HG02970 (cell line): ENCODE data around the gene FERMT3.

ENCODE experiments used
- ATAC-seq: cut with Tn5 transposase; IDR thresholded peaks from one replicate; pipeline ENCODE4 v1.9.1; 2021; ENCODE audit warnings: mild to moderate bottlenecking, moderate library complexity, moderate number of reproducible peaks; ENCODE audit not compliant: unreplicated experiment, low FRiP score

Gene FERMT3

DNA sequence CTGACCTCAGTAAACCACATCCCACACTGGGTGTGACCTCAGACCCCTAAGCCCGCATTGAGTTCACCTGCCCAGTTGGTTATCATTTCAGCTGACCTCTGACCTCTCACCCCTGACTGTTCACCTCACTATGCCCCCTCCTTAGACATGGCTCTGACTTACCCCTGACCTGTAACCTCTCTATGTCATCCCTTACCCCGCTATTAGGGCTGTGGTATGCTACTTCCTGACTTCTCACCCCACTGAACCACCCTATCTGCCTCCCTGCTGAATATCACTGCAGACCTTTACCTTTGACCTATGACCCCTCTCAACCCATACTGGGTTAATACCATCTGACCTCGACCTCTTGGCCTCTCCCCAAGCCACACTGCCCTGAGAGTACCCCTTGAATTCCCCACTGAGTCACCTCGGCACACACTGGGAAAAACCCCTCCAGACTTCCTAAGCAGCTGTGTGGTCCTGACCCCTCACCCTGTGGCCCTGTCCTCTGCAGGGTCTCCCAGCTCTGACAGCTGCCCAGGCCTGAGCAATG is 53.1 kb downstream of the FERMT3 start:
- ATAC-seq: no peak

- ATAC-seq: no peak
These were observed 53.7 kb downstream of the FERMT3 start for GRCh38 chr11:64260147-64260708.

DNA sequence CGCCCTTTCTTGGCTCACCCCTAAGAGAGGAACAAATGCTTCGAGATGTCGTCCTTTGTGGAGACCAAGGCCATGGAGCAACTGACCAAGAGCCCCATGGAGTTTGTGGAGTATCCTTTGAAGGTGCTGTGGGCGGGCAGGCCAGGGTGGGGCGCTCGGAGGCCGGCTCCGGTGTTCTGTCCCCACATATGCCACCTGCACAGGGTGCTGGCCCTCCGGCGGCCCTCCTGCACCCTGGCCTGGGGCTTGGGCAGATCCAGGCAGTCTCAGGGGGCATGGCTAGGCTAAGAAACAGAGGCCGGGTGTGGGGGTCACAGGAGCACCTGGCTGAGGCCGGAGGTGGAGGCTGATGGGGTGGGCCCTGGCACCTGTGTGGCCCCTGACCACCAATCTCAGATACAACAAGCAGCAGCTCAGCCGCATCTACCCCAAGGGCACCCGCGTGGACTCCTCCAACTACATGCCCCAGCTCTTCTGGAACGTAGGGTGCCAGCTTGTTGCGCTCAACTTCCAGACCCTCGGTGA is 55.1 kb downstream of the FERMT3 start:
- ATAC-seq: no peak

DNA sequence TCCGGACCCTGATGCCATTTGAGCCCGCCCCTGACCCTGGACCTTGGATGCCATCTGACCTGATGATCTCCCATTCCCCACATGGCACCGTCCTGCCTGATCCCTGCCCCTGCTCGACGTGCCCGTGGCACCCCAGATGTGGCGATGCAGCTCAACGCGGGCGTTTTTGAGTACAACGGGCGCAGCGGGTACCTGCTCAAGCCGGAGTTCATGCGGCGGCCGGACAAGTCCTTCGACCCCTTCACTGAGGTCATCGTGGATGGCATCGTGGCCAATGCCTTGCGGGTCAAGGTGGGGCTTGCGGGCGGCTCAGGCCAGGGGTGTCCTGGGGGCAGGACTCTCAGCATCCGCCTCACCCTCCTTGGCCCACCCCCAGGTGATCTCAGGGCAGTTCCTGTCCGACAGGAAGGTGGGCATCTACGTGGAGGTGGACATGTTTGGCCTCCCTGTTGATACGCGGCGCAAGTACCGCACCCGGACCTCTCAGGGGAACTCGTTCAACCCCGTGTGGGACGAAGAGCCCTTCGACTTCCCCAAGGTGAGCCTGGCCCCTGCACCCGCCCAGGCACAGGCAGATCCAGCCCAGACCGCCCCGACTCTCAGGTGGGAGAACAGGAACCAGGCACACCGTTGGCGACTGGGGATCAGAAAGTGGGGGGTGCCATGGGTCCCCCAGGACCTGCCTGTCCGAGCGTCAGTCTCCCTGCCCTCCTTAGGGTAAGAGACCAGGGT is 55.9 kb downstream of the FERMT3 start:
- ATAC-seq: no peak

DNA sequence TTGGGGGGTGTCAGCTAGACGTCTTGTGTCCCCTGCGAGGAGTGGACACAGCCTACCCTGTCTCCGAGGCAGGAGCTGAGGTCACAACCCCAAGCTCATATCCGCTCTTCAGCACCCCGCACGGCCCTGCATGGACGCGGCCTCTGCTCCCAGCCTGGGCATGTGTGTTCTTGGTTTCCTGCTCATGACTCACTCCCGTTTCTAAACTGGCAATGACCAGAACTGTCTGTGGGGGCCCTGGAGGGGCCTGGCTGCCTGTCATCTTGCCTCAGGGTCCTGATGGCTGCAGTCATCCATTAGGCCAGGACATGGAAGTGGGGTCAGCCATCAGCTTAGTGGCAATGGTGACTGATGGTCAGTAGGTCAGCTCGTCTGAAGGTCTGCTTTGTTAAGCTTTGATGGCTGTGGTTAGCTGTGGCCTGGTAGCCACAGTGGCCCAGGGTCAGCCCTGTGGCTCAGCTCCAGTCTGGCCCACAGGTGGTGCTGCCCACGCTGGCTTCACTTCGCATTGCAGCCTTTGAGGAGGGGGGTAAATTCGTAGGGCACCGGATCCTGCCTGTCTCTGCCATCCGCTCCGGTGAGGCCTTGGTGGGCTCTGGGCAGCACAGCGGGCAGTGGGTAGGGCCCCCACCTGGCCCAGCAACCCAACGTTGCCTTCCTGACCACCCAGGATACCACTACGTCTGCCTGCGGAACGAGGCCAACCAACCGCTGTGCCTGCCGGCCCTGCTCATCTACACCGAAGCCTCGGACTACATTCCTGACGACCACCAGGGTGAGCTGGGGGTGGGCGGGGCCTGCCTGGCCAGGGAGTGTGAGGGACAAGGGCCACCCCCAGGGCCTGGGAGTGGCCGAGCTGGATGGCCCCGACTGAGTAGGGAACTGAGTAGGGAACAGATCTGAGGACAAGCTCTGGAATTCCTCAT is 56.8 kb downstream of the FERMT3 start:
- ATAC-seq: no peak

DNA sequence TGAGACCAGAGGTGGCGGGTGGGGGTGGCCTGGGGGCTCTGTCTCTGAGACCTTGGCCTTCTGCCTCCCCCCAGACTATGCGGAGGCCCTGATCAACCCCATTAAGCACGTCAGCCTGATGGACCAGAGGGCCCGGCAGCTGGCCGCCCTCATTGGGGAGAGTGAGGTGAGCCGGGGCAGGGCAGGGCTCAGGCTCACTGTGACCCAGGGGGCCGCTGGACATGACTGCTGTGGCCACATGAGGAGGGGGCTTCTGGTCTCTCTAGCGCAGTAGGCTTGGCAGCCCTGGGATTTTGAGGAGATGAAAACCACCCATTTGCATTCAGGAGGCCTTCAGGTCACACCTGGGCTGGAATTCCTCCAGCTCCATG is 57.4 kb downstream of the FERMT3 start:
- no peak for ATAC-seq

- ATAC-seq: no peak
These were observed 57.9 kb downstream of the FERMT3 start for GRCh38 chr11:64264371-64264852.

GRCh38 chr11:64265176-64266160 is 58.9 kb downstream of the FERMT3 start:
- ATAC-seq: no peak

DNA sequence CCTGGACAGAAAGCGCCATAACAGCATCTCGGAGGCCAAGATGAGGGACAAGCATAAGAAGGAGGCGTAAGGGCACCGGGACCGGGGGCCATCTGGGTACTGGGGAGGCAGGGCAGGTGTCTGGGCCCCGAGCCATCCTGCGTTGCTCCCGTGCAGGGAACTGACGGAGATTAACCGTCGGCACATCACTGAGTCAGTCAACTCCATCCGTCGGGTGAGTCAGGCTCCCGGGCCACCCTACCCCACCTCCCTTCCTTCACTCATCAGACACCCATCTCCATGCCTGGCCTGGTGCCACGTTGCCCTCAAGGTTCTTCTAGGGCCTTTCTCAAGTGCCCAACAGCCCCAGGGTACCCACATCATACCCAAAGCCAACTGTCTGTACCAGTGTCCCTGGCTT is 59.8 kb downstream of the FERMT3 start:
- no peak for ATAC-seq

DNA sequence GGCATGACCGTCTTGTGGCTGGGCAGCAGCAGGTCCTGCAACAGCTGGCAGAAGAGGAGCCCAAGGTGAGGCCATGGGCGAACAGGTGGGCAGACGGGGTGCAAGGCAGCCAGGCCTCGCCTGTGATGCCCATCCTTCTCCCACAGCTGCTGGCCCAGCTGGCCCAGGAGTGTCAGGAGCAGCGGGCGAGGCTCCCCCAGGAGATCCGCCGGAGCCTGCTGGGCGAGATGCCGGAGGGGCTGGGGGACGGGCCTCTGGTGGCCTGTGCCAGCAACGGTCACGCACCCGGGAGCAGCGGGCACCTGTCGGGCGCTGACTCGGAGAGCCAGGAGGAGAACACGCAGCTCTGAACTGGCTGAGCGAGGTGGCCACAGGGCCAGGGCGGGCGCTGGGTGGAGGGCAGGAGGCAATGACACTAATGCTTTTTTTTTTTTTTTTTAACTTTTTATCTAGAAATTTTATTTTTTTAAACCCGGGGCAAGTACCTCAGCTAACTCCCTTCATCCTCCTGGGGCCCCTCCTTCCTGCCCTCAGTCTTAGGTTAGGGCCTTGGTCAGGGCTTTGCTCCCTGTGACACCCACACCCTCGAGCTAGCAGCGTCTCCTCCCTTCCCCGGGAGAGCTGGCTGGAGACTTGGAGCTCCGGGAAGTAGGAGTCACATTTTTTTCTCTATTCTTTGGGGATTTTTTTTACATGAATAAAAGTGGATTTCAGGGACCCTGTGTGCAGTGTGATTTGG is 60.9 kb downstream of the FERMT3 start:
- ATAC-seq: no peak

GRCh38 chr11:64268025-64268892 is 61.7 kb downstream of the FERMT3 start:
- ATAC-seq: no peak

DNA sequence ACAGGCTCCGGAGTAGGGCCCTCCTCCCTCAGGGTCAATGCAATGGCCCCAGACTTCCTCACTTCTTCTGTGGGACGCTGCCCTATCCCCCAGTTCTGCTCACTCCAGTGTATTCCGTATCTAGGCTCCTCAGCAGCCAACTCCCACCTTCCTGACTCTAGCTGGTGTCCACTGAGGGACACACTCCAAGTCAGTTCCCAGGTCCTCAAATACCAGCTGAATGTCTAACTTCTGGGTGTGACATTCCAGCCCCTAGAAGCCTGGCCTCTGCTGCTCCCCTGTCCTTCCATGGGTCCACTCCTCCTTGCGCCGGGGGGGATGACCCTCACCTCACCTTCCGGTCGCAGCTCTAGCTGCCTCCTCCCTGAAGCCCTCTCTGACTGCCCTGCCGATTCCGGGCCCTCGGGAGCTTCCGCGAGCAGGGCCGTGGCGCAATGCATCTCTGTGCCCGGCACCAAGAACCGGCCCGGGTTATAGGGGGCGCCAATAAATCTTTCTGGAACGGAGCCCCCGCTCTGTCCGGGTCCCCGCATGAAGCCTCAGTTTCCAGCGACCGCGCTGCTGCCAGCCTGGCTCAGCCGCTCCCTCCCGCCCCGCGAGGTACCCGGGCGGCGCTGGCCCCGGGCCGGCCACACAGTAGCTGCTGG is 62.5 kb downstream of the FERMT3 start:
- no peak for ATAC-seq

DNA sequence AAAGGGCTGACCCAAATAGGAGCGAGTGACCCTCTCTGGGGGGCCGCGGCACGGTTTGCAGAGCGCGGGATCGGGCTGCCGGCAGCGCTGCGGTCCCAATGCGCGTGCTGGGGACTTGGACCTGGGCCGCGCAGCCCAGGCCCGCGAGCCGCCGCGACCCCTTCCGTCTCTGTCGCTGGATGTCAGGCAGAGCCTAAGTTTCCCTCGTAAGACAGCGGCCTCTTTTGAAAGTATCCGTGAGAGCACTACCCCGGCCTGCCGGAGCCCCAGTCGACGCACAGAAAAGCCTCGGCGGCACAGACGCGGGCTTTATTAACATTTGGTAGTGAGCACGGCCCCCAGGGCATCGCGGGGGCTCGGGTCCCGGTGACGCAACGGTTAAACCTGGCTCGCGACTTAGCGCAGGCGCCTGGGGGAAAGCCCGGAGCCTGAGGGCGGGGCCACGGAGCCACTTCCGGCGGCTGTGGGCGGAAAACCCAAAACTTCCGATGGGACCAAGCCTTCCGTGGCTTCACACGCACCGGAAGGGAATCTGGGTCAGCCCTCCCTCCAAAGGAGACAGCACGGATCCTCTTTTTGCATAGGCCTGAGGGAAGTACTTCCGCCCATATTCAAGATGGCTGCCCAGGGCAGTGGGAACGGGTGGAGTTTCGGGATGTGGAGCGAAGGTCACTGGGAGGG is 63.2 kb downstream of the FERMT3 start:
- peak; percentile 68 for ATAC-seq
